Endothelial cell of umbilical vein (primary cell): ENCODE data around the gene ABCG2. TPM values are rescaled to one million over a fixed set of nuclear protein-coding genes. Genes with fewer than 3 reads are reported as not detected.

ENCODE experiments used
- BruUV-seq: library from RNA; stranded (reverse); fragments of 400-500 nt; replicated peaks from 2 replicates; lab custom pipeline; 2021; lab: Mats Ljungman, UMichigan
- CTCF ChIA-PET: fragments of 300-600, 350-600 bp; sonication (Branson Sonifier 250); formaldehyde crosslinking; loops from one replicate; lab custom pipeline; 2021; ENCODE audit warnings: antibody characterized with exemption, inconsistent platforms; lab: Charles Lee
- POLR2A ChIA-PET: fragments of 300-600, 350-600 bp; sonication (Branson Sonifier 250); formaldehyde crosslinking; loops from one replicate; lab custom pipeline; 2021; ENCODE audit warnings: antibody characterized with exemption, inconsistent platforms; lab: Charles Lee
- DNase-seq: peaks from one replicate; pipeline ENCODE4 v3.0.0-alpha.2; 2011; ENCODE audit warnings: low read depth, low spot score
- FAIRE-seq: peaks from 2 replicates; lab custom pipeline; 2011; peaks lifted over from hg19 to GRCh38; lab: Jason Lieb, UNC
- H2AFZ ChIP-seq: 2 replicates; pipeline ENCODE4 v1.6.0; 2012; ENCODE audit warnings: low read depth, low read length, control low read depth, inconsistent platforms
- H3K27ac ChIP-seq: 2 replicates; pipeline ENCODE4 v1.5.1; 2011; ENCODE audit warnings: low read depth, mild to moderate bottlenecking, control low read depth, low read length, moderate library complexity; ENCODE audit not compliant: insufficient read depth
- H3K27me3 ChIP-seq, 2 experiments: 2 replicates each; pipeline versions ENCODE4 v1.6.0 to v1.6.1; 2011; ENCODE audit warnings: low read length in 2 of 2, mixed read lengths in 1 of 2; ENCODE audit not compliant: control insufficient read depth in 2 of 2, insufficient read depth in 2 of 2
- H3K36me3 ChIP-seq, 2 experiments: 2 replicates in 1 of 2; 3 replicates in 1 of 2; pipeline ENCODE4 v1.5.1; 2011; ENCODE audit warnings: low read length in 2 of 2, mild to moderate bottlenecking in 1 of 2, moderate library complexity in 1 of 2; ENCODE audit not compliant: control insufficient read depth in 2 of 2, insufficient read depth in 2 of 2; ENCODE audit errors: extremely low read depth in 1 of 2
- H3K4me1 ChIP-seq: 3 replicates; pipeline ENCODE4 v1.5.1; 2011; ENCODE audit warnings: mild to moderate bottlenecking, low read length; ENCODE audit not compliant: control insufficient read depth, insufficient read depth; ENCODE audit errors: extremely low read depth
- H3K4me2 ChIP-seq: 2 replicates; pipeline ENCODE4 v1.6.1; 2011; ENCODE audit warnings: low read length, control low read depth, mixed read lengths; ENCODE audit not compliant: insufficient read depth
- H3K4me3 ChIP-seq, 3 experiments: fragments of 200-600 bp in 1 of 3; sonication (generic), shearing (Covaris generic) in 1 of 3; replicated peaks in 1 of 3; 2 replicates each; pipeline ENCODE4 v1.5.1; 2011 to 2016; ENCODE audit warnings: control low read depth in 3 of 3, low read length in 3 of 3, mild to moderate bottlenecking in 2 of 3, inconsistent platforms in 1 of 3, low read depth in 1 of 3, moderate library complexity in 1 of 3; ENCODE audit not compliant: insufficient read depth in 1 of 3
- H3K79me2 ChIP-seq: 2 replicates; pipeline ENCODE4 v1.6.0; 2012; ENCODE audit warnings: low read length, inconsistent platforms; ENCODE audit not compliant: control insufficient read depth, insufficient read depth
- H3K9ac ChIP-seq: replicated peaks from 2 replicates; pipeline ENCODE3; 2011; ENCODE audit warnings: low read length, control low read depth; ENCODE audit not compliant: insufficient read depth; ENCODE audit errors: extremely low read depth
- H3K9me1 ChIP-seq: replicated peaks from 3 replicates; pipeline ENCODE4 v1.6.0; 2011; ENCODE audit warnings: mild to moderate bottlenecking, low read length; ENCODE audit not compliant: control insufficient read depth, insufficient read depth; ENCODE audit errors: extremely low read depth
- H3K9me3 ChIP-seq: replicated peaks from 2 replicates; pipeline ENCODE4 v1.5.1; 2012; ENCODE audit warnings: low read length, inconsistent platforms; ENCODE audit not compliant: control insufficient read depth, insufficient read depth
- H4K20me1 ChIP-seq: replicated peaks from 2 replicates; pipeline ENCODE3; 2011; ENCODE audit warnings: mild to moderate bottlenecking, low read length; ENCODE audit not compliant: control insufficient read depth, insufficient read depth; ENCODE audit errors: extremely low read depth
- CTCF ChIP-seq, 2 donors: IDR thresholded peaks; 1 replicate in 1 of 2; 2 replicates in 1 of 2; pipeline ENCODE4 v1.5.1; 2011; ENCODE audit warnings: low read length in 2 of 2, mild to moderate bottlenecking in 2 of 2, moderate library complexity in 2 of 2, control low read depth in 1 of 2, inconsistent platforms in 1 of 2, low read depth in 1 of 2; ENCODE audit not compliant: insufficient read depth in 1 of 2; ENCODE audit errors: extremely low read depth in 1 of 2
- EZH2 ChIP-seq: IDR thresholded peaks from 2 replicates; pipeline ENCODE4 v1.6.1; 2012; ENCODE audit warnings: borderline replicate concordance, low read depth, mild to moderate bottlenecking, moderate library complexity, low read length, inconsistent platforms; ENCODE audit not compliant: severe bottlenecking
- FOS ChIP-seq: IDR thresholded peaks from 2 replicates; pipeline ENCODE4 v1.6.1; 2011; ENCODE audit warnings: mild to moderate bottlenecking, low read length, moderate library complexity, borderline replicate concordance; ENCODE audit not compliant: insufficient read depth
- GATA2 ChIP-seq: IDR thresholded peaks from 2 replicates; pipeline ENCODE4 v1.7.0; 2011; ENCODE audit warnings: low read depth, mild to moderate bottlenecking, moderate library complexity, mixed read lengths, low read length; ENCODE audit not compliant: insufficient read length, insufficient read depth
- JUN ChIP-seq: IDR thresholded peaks from 2 replicates; pipeline ENCODE4 v1.6.1; 2011; ENCODE audit warnings: borderline replicate concordance, low read depth; ENCODE audit not compliant: insufficient read length, insufficient read depth
- MAX ChIP-seq: IDR thresholded peaks from 2 replicates; pipeline ENCODE4 v1.6.1; 2011; ENCODE audit not compliant: insufficient read depth, insufficient read length
- MYC ChIP-seq: IDR thresholded peaks from one replicate; pipeline ENCODE4 v1.6.1; 2011; ENCODE audit warnings: mild to moderate bottlenecking, low read depth, low read length
- POLR2A ChIP-seq: IDR thresholded peaks from 2 replicates; pipeline ENCODE4 v1.6.1; 2012; ENCODE audit warnings: low read depth, mild to moderate bottlenecking, control low read depth, low read length
- POLR2AphosphoS5 ChIP-seq: IDR thresholded peaks from 2 replicates; pipeline ENCODE4 v1.6.1; 2012; ENCODE audit warnings: low read depth, mild to moderate bottlenecking, control low read depth, low read length, moderate library complexity; ENCODE audit not compliant: insufficient read depth
- dilution Hi-C: fragments of 300-500 bp; cut with MboI; formaldehyde crosslinking; loops from one replicate; pipeline ENCODE4 v1.15.0; 2019; ENCODE audit warnings: low sequenced_read_pairs; ENCODE audit not compliant: extremely low pct_ligation_motif_present
- intact Hi-C: fragments of 100-400 bp; cut with micrococcal nuclease; formaldehyde crosslinking; loops from one replicate; pipeline ENCODE4 v1.10.0; 2022
- polyA plus RNA-seq, 4 experiments: library from polyadenylated mRNA; depleted of rRNA in 3 of 4; stranded (reverse) in 3 of 4; unstranded in 1 of 4; fragments of >200 nt; gene quantifications; 2 replicates each; pipeline versions ENCODE4 v1.2.1 to v1.2.3, GENCODE V29; 2011 to 2012; ENCODE audit warnings: missing spikeins in 1 of 4
- total RNA-seq: library from RNA; stranded (reverse); gene quantifications from 2 replicates; pipeline ENCODE4 v1.2.3, GENCODE V29; 2021

The ABCG2 gene
- total and polyA plus RNA-seq, 2 donors (not counting 3 experiments of a cell fraction or from before 2014, with no cell fraction given) = 3.4 to 5.0 TPM

- no peak for FAIRE-seq
- H3K9me3 ChIP-seq = no peaks in the 10 kb centered on the region
- H3K4me3 ChIP-seq = no peak overlapping the region
- no peaks in the 10 kb centered on the region for H4K20me1 ChIP-seq
- H3K9me1 ChIP-seq = no peaks in the 10 kb centered on the region
- no peaks in the 10 kb centered on the region for H3K79me2 ChIP-seq
- H3K4me1 ChIP-seq = peaks cover 6% of the 10 kb centered on the region
- H3K36me3 ChIP-seq = no peaks in the 10 kb centered on the region
- ChIA-PET CTCF (interaction anchor here (1.1 kb wide), 1 partner anchor 18 kb away, joined by 5 read pairs; no protein-coding TSS in a partner anchor), POLR2A (no interaction called here)
- no peak overlapping the region for H3K9ac ChIP-seq
- H3K4me2 ChIP-seq = no peak overlapping the region
- intact Hi-C loops (no loop called here), dilution Hi-C loops (no loop called here)
- no TSS peak for BruUV-seq
- no peak overlapping the region for H2AFZ ChIP-seq
- no peak for DNase-seq
- TF ChIP-seq CTCF (IDR thresholded peaks at IDR 0.05; ENCODE audit: extremely low read depth in 1 of 2, insufficient read depth in 1 of 2, low read depth in 1 of 2, low read length in 2 of 2) (no peak), GATA2 (no peak), FOS (no peak), MAX (no peak), EZH2 (no peak), POLR2AphosphoS5 (no peak), MYC (no peak), POLR2A (no peak), JUN (no peak)
- H3K27ac ChIP-seq = no peak overlapping the region
- no peaks in the 10 kb centered on the region for H3K27me3 ChIP-seq
These were observed 8.2 kb upstream of the ABCG2 start for GRCh38 chr4:88166608-88167007.
